ENCODE data around the gene TYROBP. TPM values are rescaled to one million over a fixed set of nuclear protein-coding genes. Genes with fewer than 3 reads are reported as not detected.

Gene TYROBP
- total and polyA plus RNA-seq, 7 experiments from 2014 or later = 2.3 to 428 (median 17.3) TPM; not detected in 1

GRCh38 chr19:35861640-35862160 lies 46.4 kb downstream of the TYROBP start:
- Mint-ChIP-seq H3K27me3 (peaks cover 36 to 81% (median 51%) of the 10 kb centered on the region in 5 donors), H3K9me3 (peaks cover 0 to 4% (median 0%) of the 10 kb centered on the region in 11 donors), H3K4me3 (peak overlapping the region in 1 of 10 donors; percentile 35), H3K4me1 (peaks cover 0 to 15% (median 8%) of the 10 kb centered on the region in 7 donors), H3K36me3 (peaks cover 0 to 8% (median 0%) of the 10 kb centered on the region in 5 donors), H3K27ac (no peak overlapping the region)
- CTCF ChIA-PET = no interaction called here
- Histone ChIP-seq H3K27me3 (ENCODE audit: control insufficient read depth in 2 of 2, insufficient read depth in 2 of 2, low read length in 2 of 2) (peaks cover 0 to 2% of the 10 kb centered on the region in 2 donors), H3K9me3 (ENCODE audit: control insufficient read depth in 2 of 3, low read length in 3 of 3) (no peaks in the 10 kb centered on the region), H3K4me1 (ENCODE audit: control insufficient read depth in 2 of 2, insufficient read depth in 2 of 2, low read length in 2 of 2) (no peaks in the 10 kb centered on the region), H3K36me3 (ENCODE audit: control insufficient read depth in 2 of 3, insufficient read depth in 3 of 3, low read length in 3 of 3) (no peaks in the 10 kb centered on the region), H3K4me3 (ENCODE audit: low read length) (no peak overlapping the region), H3K27ac (ENCODE audit: low read depth, low read length) (no peak overlapping the region)
- intact Hi-C loops (cut with micrococcal nuclease) = no loop called here
- POLR2A ChIA-PET = no interaction called here
- DNase-seq (no peak), ATAC-seq (no peak)

GRCh38 chr19:35860818-35861639 lies 47.1 kb downstream of the TYROBP start:
- ATAC-seq (no peak), DNase-seq (no peak)
- H3K36me3 Mint-ChIP-seq = peaks cover 0 to 8% (median 0%) of the 10 kb centered on the region in 5 donors
- Histone ChIP-seq H3K27me3 (ENCODE audit: control insufficient read depth in 2 of 2, insufficient read depth in 2 of 2, low read length in 2 of 2) (peaks cover 0 to 4% of the 10 kb centered on the region in 2 donors), H3K9me3 (ENCODE audit: control insufficient read depth in 2 of 3, low read length in 3 of 3) (no peaks in the 10 kb centered on the region), H3K27ac (ENCODE audit: low read depth, low read length) (no peak overlapping the region), H3K4me3 (ENCODE audit: low read length) (no peak overlapping the region), H3K4me1 (ENCODE audit: control insufficient read depth in 2 of 2, insufficient read depth in 2 of 2, low read length in 2 of 2) (peaks cover under 1 to 2% of the 10 kb centered on the region in 2 donors), H3K36me3 (ENCODE audit: control insufficient read depth in 2 of 3, insufficient read depth in 3 of 3, low read length in 3 of 3) (no peaks in the 10 kb centered on the region)
- peak overlapping the region in 1 of 10 donors; percentile 35 for H3K4me3 Mint-ChIP-seq
- peaks cover 0 to 15% (median 8%) of the 10 kb centered on the region in 7 donors for H3K4me1 Mint-ChIP-seq
- POLR2A ChIA-PET = no interaction called here
- intact Hi-C loops (cut with micrococcal nuclease) = no loop called here
- CTCF ChIA-PET = no interaction called here
- peaks cover 30 to 75% (median 50%) of the 10 kb centered on the region in 5 donors for H3K27me3 Mint-ChIP-seq
- H3K27ac Mint-ChIP-seq = no peak overlapping the region
- peaks cover 0 to 4% (median 0%) of the 10 kb centered on the region in 11 donors for H3K9me3 Mint-ChIP-seq

- Mint-ChIP-seq H3K27me3 (peaks cover 30 to 73% (median 47%) of the 10 kb centered on the region in 5 donors), H3K4me1 (peaks cover 0 to 18% (median 8%) of the 10 kb centered on the region in 7 donors), H3K27ac (no peak overlapping the region), H3K36me3 (peaks cover 0 to 3% (median 0%) of the 10 kb centered on the region in 5 donors), H3K9me3 (peaks cover 0 to 1% (median 0%) of the 10 kb centered on the region in 11 donors), H3K4me3 (no peak overlapping the region)
- H3K27ac ChIP-seq (ENCODE audit: low read depth, low read length) = no peak overlapping the region
- ChIA-PET POLR2A (no interaction called here), CTCF (no interaction called here)
- no peak for DNase-seq
- H3K27me3 ChIP-seq (ENCODE audit: control insufficient read depth in 2 of 2, insufficient read depth in 2 of 2, low read length in 2 of 2) = peaks cover 0 to 6% of the 10 kb centered on the region in 2 donors
- peaks cover 3 to 5% of the 10 kb centered on the region in 2 donors for H3K4me1 ChIP-seq (ENCODE audit: control insufficient read depth in 2 of 2, insufficient read depth in 2 of 2, low read length in 2 of 2)
- H3K4me3 ChIP-seq (ENCODE audit: low read length) = no peak overlapping the region
- no peak for ATAC-seq
- H3K9me3 ChIP-seq (ENCODE audit: control insufficient read depth in 2 of 3, low read length in 3 of 3) = no peaks in the 10 kb centered on the region
- intact Hi-C loops (cut with micrococcal nuclease) = no loop called here
- H3K36me3 ChIP-seq (ENCODE audit: control insufficient read depth in 2 of 3, insufficient read depth in 3 of 3, low read length in 3 of 3) = no peaks in the 10 kb centered on the region
Observed at GRCh38 chr19:35860436-35860817, 47.7 kb downstream of the TYROBP start.

- H3K4me1 Mint-ChIP-seq = peaks cover 0 to 18% (median 8%) of the 10 kb centered on the region in 7 donors
- Histone ChIP-seq H3K4me3 (ENCODE audit: low read length) (no peak overlapping the region), H3K9me3 (ENCODE audit: control insufficient read depth in 2 of 3, low read length in 3 of 3) (no peaks in the 10 kb centered on the region), H3K27me3 (ENCODE audit: control insufficient read depth in 2 of 2, insufficient read depth in 2 of 2, low read length in 2 of 2) (peaks cover 0 to 9% of the 10 kb centered on the region in 2 donors), H3K4me1 (ENCODE audit: control insufficient read depth in 2 of 2, insufficient read depth in 2 of 2, low read length in 2 of 2) (peaks cover 3 to 5% of the 10 kb centered on the region in 2 donors), H3K27ac (ENCODE audit: low read depth, low read length) (no peak overlapping the region), H3K36me3 (ENCODE audit: control insufficient read depth in 2 of 3, insufficient read depth in 3 of 3, low read length in 3 of 3) (no peaks in the 10 kb centered on the region)
- intact Hi-C loops (cut with micrococcal nuclease) = no loop called here
- no peak overlapping the region for H3K27ac Mint-ChIP-seq
- no peaks in the 10 kb centered on the region for H3K9me3 Mint-ChIP-seq
- H3K4me3 Mint-ChIP-seq = no peak overlapping the region
- ChIA-PET POLR2A (no interaction called here), CTCF (no interaction called here)
- H3K36me3 Mint-ChIP-seq = peaks cover 0 to 4% (median 0%) of the 10 kb centered on the region in 5 donors
- ATAC-seq (no peak), DNase-seq (no peak)
- H3K27me3 Mint-ChIP-seq = peaks cover 38 to 76% (median 49%) of the 10 kb centered on the region in 5 donors
Observed at GRCh38 chr19:35859414-35859813, 48.7 kb downstream of the TYROBP start.

GRCh38 chr19:35858311-35858710 lies 49.8 kb downstream of the TYROBP start:
- Histone ChIP-seq H3K36me3 (ENCODE audit: control insufficient read depth in 2 of 3, insufficient read depth in 3 of 3, low read length in 3 of 3) (no peaks in the 10 kb centered on the region), H3K4me3 (ENCODE audit: low read length) (no peak overlapping the region), H3K27ac (ENCODE audit: low read depth, low read length) (no peak overlapping the region), H3K9me3 (ENCODE audit: control insufficient read depth in 2 of 3, low read length in 3 of 3) (no peaks in the 10 kb centered on the region), H3K4me1 (ENCODE audit: control insufficient read depth in 2 of 2, insufficient read depth in 2 of 2, low read length in 2 of 2) (peaks cover 3 to 5% of the 10 kb centered on the region in 2 donors), H3K27me3 (ENCODE audit: control insufficient read depth in 2 of 2, insufficient read depth in 2 of 2, low read length in 2 of 2) (peaks cover 0 to 9% of the 10 kb centered on the region in 2 donors)
- ATAC-seq (no peak), DNase-seq (no peak)
- POLR2A ChIA-PET = no interaction called here
- CTCF ChIA-PET = no interaction called here
- peaks cover 0 to 5% (median 0%) of the 10 kb centered on the region in 5 donors for H3K36me3 Mint-ChIP-seq
- no peak overlapping the region for H3K27ac Mint-ChIP-seq
- peak overlapping the region in 5 of 10 donors; percentile 34 to 79 (median 37) for H3K4me3 Mint-ChIP-seq
- no peaks in the 10 kb centered on the region for H3K9me3 Mint-ChIP-seq
- H3K27me3 Mint-ChIP-seq = peaks cover 40 to 80% (median 57%) of the 10 kb centered on the region in 5 donors
- H3K4me1 Mint-ChIP-seq = peaks cover 0 to 18% (median 8%) of the 10 kb centered on the region in 7 donors
- intact Hi-C loops (cut with micrococcal nuclease) = no loop called here

DNA sequence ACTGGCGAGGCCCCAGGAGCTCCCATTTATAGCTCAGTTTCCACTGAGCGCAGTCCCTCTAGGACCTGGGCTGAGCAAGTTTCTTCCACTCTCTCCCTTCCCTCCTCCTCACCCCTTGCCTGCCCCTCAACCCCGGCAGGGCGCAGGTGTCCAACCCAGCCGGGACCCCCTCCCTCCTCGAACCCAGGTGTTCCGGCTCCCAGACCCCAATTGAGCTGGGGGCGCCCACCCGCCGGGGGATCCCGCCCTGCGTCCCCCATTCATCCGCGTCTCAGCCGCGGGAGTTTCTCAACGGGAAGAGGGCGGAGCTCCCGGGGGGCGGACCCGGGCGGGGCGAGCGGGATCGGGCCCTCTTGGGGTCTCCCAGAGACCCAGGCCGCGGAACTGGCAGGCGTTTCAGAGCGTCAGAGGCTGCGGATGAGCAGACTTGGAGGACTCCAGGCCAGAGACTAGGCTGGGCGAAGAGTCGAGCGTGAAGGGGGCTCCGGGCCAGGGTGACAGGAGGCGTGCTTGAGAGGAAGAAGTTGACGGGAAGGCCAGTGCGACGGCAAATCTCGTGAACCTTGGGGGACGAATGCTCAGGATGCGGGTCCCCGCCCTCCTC lies 51.4 kb downstream of the TYROBP start, which contains the start of gene KIRREL2:
TSS of gene KIRREL2 (plus strand) at position 366 of the 604 bp plus-strand sequence. CDS start at position 575, 209 bp downstream.
- POLR2A ChIA-PET = interaction anchor here (1.0 kb wide), 1 partner anchor 74 kb away, joined by 3 read pairs; no protein-coding TSS in a partner anchor

More for the DNA sequence above, 51.4 kb downstream of the TYROBP start, which contains the start of gene KIRREL2:
- Histone ChIP-seq H3K4me1 (ENCODE audit: control insufficient read depth in 2 of 2, insufficient read depth in 2 of 2, low read length in 2 of 2) (peaks cover 3 to 5% of the 10 kb centered on the region in 2 donors), H3K4me3 (ENCODE audit: low read length) (peak within 1 kb of the TSS; percentile 56), H3K27ac (ENCODE audit: low read depth, low read length) (no peak within 1 kb of the TSS), H3K27me3 (ENCODE audit: control insufficient read depth in 2 of 2, insufficient read depth in 2 of 2, low read length in 2 of 2) (peaks cover 0 to 9% of the 10 kb centered on the region in 2 donors), H3K36me3 (ENCODE audit: control insufficient read depth in 2 of 3, insufficient read depth in 3 of 3, low read length in 3 of 3) (no peaks in the 10 kb centered on the region), H3K9me3 (ENCODE audit: control insufficient read depth in 2 of 3, low read length in 3 of 3) (no peaks in the 10 kb centered on the region)
- Mint-ChIP-seq H3K4me3 (peak within 1 kb of the TSS; percentile 73 to 89 (median 79)), H3K9me3 (no peaks in the 10 kb centered on the region), H3K27me3 (peaks cover 41 to 81% (median 60%) of the 10 kb centered on the region in 5 donors), H3K36me3 (peaks cover 0 to 5% (median 0%) of the 10 kb centered on the region in 5 donors), H3K27ac (peak within 1 kb of the TSS in 1 of 9 donors; percentile 52), H3K4me1 (peaks cover 0 to 20% (median 6%) of the 10 kb centered on the region in 7 donors)
- ATAC-seq = peak; percentile 51
- intact Hi-C loops (cut with micrococcal nuclease) = no loop called here
- CTCF ChIA-PET = interaction anchor here (0.6 kb wide), 1 partner anchor 348 kb away, joined by 3 read pairs; no protein-coding TSS in a partner anchor
- DNase-seq = peak in 5 of 9 donors; percentile 13 to 62 (median 20)
